ENCODE results near the gene KIAA1217.
"Not testable (repeated sequence)": the region's sequence is repeated elsewhere in the genome, so short reads cannot be mapped to it uniquely, and the experiment has no call there.

Gene KIAA1217

DNA sequence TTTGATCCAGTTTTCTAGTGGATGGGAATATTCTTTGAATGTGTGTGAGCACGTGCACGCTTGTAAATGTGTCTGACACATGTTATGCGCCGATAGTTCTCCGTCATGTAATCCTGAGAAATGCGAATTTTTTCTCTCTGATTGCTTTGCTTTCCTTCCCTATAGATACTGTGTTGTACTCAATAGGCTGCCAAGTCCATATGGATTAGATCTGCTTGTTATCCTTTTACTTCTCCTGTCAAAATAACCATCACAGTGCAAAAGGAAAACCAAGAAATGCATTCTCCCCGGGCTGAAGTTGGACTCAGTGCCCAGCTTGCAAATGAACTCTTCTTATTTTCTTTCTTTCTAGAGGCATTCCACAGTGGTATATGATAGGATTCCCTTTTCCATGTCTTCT lies 131.9 kb downstream of the KIAA1217 start:
- TF ChIP-seq POLR2AphosphoS5 (IDR thresholded peaks at IDR 0.05; ENCODE audit: low read depth, low read length) (no peak), POU2F2 (IDR thresholded peaks at IDR 0.05; ENCODE audit: low read depth, low read length) (no peak), TAF1 (IDR thresholded peaks at IDR 0.05; ENCODE audit: low read depth, low read length) (no peak), POLR2A (IDR thresholded peaks at IDR 0.05; ENCODE audit: low read depth, low read length) (no peak), PAX5 (IDR thresholded peaks at IDR 0.05; ENCODE audit: insufficient read depth, low read length, severe bottlenecking) (no peak), SPI1 (IDR thresholded peaks at IDR 0.05; ENCODE audit: low read depth, low read length) (no peak)
- no peak for FAIRE-seq

DNA sequence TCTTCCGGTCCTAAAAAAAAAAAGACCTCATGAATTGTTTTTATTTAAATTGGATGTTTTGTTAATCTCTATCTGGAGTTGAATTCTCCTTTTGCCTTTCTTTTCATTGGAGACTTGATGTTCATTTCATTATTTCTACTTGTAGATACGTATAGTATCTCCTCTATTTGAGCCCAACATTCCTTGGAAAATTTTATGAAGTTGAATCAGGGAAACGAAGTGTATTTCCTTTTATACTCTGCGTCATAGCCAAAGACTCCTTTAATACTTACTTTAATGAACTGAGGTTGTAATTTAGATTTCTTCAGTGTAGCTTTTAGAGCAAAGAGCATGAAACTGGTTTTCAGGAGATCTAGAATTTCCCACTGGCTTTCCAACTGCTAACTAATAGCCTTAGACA lies 132.4 kb downstream of the KIAA1217 start:
- TF ChIP-seq POLR2AphosphoS5 (IDR thresholded peaks at IDR 0.05; ENCODE audit: low read depth, low read length), result no peak
- TF ChIP-seq TAF1 (IDR thresholded peaks at IDR 0.05; ENCODE audit: low read depth, low read length), result no peak
- TF ChIP-seq PAX5 (IDR thresholded peaks at IDR 0.05; ENCODE audit: insufficient read depth, low read length, severe bottlenecking), result no peak
- no peak for TF ChIP-seq SPI1 (IDR thresholded peaks at IDR 0.05; ENCODE audit: low read depth, low read length)
- TF ChIP-seq POLR2A (IDR thresholded peaks at IDR 0.05; ENCODE audit: low read depth, low read length), result no peak
- TF ChIP-seq POU2F2 (IDR thresholded peaks at IDR 0.05; ENCODE audit: low read depth, low read length), result no peak
- no peak for DNase-seq (ENCODE audit: insufficient read length, low spot score)
- no peak for FAIRE-seq

More for the DNA sequence above, 131.9 kb downstream of the KIAA1217 start:
- no peak for DNase-seq (ENCODE audit: insufficient read length, low spot score)

DNA sequence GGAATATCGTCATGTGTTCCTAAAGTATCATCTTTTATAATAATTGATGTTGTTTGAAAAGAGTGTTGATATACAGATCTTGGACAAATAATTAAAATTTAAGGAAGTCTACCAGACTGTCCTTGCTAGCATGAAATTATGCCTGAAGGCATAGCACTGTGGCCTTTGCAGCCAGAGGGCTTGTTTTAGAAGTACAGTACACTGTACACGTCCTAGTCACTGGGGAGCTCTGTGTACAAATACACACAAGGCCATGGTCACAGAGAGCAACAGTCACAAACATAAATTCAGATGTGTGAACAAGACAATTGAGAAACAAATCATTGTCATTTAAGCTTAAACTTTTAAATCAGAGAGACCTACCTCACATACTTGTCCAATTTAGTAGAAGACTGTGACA lies 133.0 kb downstream of the KIAA1217 start:
- no peak for TF ChIP-seq POLR2A (IDR thresholded peaks at IDR 0.05; ENCODE audit: low read depth, low read length)
- no peak for TF ChIP-seq PAX5 (IDR thresholded peaks at IDR 0.05; ENCODE audit: insufficient read depth, low read length, severe bottlenecking)
- no peak for TF ChIP-seq TAF1 (IDR thresholded peaks at IDR 0.05; ENCODE audit: low read depth, low read length)
- no peak for TF ChIP-seq POLR2AphosphoS5 (IDR thresholded peaks at IDR 0.05; ENCODE audit: low read depth, low read length)
- no peak for TF ChIP-seq SPI1 (IDR thresholded peaks at IDR 0.05; ENCODE audit: low read depth, low read length)
- no peak for TF ChIP-seq POU2F2 (IDR thresholded peaks at IDR 0.05; ENCODE audit: low read depth, low read length)
- DNase-seq (ENCODE audit: insufficient read length, low spot score) (no peak), FAIRE-seq (no peak)

DNA sequence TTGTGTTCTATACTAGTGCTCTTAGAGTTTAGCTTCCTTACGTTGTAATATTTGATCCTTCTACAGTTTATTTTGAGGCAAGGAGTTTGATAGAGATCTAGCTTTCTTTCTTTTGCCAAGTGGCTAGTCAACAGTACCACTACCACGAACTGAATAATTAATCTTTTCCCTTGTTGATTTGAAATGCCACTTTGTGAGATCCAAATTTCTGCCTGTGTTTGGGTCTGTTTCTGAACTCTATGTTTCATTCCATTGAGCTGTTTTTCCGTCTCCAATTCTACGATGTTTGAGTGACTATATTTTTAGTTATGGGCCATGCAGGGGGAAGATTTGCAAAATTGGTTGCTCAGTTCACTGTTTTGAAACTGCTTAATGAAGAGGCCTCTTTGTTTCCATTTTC lies 134.7 kb downstream of the KIAA1217 start:
- FAIRE-seq (no peak), DNase-seq (ENCODE audit: insufficient read length, low spot score) (no peak)
- no peak for TF ChIP-seq SPI1 (IDR thresholded peaks at IDR 0.05; ENCODE audit: low read depth, low read length)
- no peak for TF ChIP-seq TAF1 (IDR thresholded peaks at IDR 0.05; ENCODE audit: low read depth, low read length)
- no peak for TF ChIP-seq POU2F2 (IDR thresholded peaks at IDR 0.05; ENCODE audit: low read depth, low read length)
- TF ChIP-seq PAX5 (IDR thresholded peaks at IDR 0.05; ENCODE audit: insufficient read depth, low read length, severe bottlenecking), result no peak
- TF ChIP-seq POLR2AphosphoS5 (IDR thresholded peaks at IDR 0.05; ENCODE audit: low read depth, low read length), result no peak
- TF ChIP-seq POLR2A (IDR thresholded peaks at IDR 0.05; ENCODE audit: low read depth, low read length), result no peak

DNA sequence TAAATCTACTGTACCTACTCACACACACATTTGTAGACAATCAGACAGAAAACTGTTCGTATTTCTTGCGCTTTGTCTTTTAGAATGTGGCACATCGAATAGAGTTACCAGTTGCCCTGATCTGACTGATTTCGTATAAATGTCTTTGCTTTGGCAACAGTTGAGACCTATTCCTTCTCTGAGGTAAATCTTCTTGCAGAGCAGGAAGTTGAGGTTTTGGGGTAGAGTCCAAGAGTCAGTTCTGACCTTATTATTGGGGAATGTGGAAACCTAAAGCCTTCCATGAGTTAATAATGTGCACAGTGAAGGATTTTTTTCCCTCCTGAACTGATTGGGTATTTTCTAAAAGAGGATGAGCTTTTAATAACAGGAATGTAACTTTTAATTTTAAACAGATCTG lies 135.3 kb downstream of the KIAA1217 start:
- no peak for TF ChIP-seq POLR2AphosphoS5 (IDR thresholded peaks at IDR 0.05; ENCODE audit: low read depth, low read length)
- TF ChIP-seq POU2F2 (IDR thresholded peaks at IDR 0.05; ENCODE audit: low read depth, low read length), result no peak
- TF ChIP-seq PAX5 (IDR thresholded peaks at IDR 0.05; ENCODE audit: insufficient read depth, low read length, severe bottlenecking), result no peak
- no peak for TF ChIP-seq TAF1 (IDR thresholded peaks at IDR 0.05; ENCODE audit: low read depth, low read length)
- DNase-seq (ENCODE audit: insufficient read length, low spot score), result no peak
- FAIRE-seq, result no peak

DNA sequence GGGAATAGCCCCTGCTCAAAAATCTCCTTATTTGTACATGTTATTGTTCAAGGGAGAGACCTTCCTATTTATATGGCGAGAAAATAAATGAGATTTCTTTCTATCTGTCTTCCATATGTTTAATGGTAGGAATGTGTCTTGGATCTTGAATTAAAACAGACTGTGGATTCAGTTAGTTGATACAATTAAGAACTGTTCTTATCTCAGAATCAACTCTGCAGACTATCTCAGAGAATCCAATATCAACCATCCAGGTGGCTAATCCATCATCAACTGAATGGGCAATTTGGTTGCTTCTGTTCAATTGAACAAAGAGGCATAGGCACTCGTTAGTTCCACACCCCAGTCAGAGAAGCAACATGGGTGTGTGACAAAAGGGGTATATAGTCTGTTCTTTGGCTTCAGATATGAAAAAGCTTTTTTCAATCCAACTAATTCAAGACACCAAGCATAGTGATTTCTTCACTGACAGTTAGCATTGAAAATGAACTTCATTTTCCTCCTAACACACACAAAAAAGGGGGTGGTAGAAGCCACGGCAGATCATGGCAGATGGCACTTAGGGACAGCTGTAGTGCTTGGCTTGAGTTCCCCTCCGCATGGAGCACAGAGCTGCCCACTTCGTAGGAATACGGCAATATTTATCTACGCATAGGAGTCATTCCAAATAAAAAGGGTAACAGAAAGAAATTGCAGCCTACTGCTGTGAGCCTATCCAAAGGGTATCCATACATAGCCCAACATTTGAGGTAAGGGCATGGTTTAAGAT lies 135.9 kb downstream of the KIAA1217 start:
- DNase-seq (ENCODE audit: insufficient read length, low spot score) (no peak), FAIRE-seq (no peak)
- TF ChIP-seq SPI1 (IDR thresholded peaks at IDR 0.05; ENCODE audit: low read depth, low read length) (no peak), POLR2A (IDR thresholded peaks at IDR 0.05; ENCODE audit: low read depth, low read length) (no peak), POU2F2 (IDR thresholded peaks at IDR 0.05; ENCODE audit: low read depth, low read length) (no peak), TAF1 (IDR thresholded peaks at IDR 0.05; ENCODE audit: low read depth, low read length) (no peak), POLR2AphosphoS5 (IDR thresholded peaks at IDR 0.05; ENCODE audit: low read depth, low read length) (no peak), PAX5 (IDR thresholded peaks at IDR 0.05; ENCODE audit: insufficient read depth, low read length, severe bottlenecking) (no peak)

DNA sequence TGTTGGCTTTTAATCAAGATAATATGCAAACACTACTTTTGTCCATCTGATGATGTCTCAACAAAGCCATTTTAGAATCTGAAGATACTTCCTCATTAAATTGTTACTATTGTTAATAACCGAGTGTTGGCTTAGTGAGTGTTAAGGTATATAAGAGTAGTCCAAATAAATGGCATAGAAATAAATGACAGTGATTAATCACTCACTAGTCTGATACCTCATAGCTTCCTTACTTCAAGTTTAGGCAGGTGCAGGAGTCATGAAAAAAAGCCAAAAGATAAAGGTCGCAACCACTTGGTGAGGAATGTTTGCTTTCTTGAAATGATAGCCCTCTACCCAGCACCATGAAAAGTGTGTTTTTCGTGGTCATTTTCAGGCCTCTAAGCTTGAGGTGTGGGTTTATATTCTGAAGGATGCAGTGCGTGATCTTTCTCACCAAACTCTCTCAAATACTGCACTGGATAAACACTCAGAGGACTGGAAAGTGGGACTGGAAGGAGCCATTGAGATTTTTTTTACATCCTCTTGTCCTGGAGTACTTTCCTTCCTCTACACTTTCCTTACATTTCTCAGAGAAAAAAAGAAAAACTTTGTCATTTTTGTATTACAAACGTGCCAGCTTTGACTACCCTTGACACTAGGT lies 138.1 kb downstream of the KIAA1217 start:
- FAIRE-seq, result no peak
- no peak for TF ChIP-seq POU2F2 (IDR thresholded peaks at IDR 0.05; ENCODE audit: low read depth, low read length)
- TF ChIP-seq TAF1 (IDR thresholded peaks at IDR 0.05; ENCODE audit: low read depth, low read length), result no peak
- TF ChIP-seq POLR2AphosphoS5 (IDR thresholded peaks at IDR 0.05; ENCODE audit: low read depth, low read length), result no peak
- no peak for DNase-seq (ENCODE audit: insufficient read length, low spot score)

DNA sequence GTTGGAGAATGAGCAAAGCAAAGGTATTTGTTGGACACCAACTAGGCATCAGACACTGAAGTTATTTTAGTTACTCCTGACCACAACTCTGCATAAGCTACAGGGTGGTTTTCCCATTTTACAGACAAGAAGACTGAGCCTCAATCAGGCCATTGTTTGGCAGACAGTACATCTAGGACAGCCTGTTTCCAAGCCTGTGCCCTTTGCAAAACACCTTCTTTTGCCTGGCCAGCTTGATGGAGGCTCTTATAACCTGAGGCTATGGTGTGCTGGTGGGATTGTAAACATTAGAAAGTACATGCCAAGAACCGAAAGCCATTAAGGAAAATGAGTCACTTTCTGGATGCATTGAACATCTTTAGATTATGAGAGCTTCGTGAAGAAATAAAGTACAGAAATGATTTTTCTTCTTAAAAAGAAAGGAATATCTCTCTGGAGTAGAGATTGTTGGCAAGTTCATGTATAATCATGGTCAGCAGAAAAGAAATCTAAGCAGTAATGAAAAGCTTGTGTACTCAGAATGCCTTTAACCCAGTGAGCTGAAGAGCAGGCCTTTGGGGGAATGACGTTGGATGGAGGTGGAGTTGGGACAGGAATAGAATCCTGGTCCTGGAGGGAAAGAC lies 140.6 kb downstream of the KIAA1217 start:
- FAIRE-seq (no peak), DNase-seq (ENCODE audit: insufficient read length, low spot score) (no peak)
- no peak for TF ChIP-seq TAF1 (IDR thresholded peaks at IDR 0.05; ENCODE audit: low read depth, low read length)
- TF ChIP-seq SPI1 (IDR thresholded peaks at IDR 0.05; ENCODE audit: low read depth, low read length), result no peak

DNA sequence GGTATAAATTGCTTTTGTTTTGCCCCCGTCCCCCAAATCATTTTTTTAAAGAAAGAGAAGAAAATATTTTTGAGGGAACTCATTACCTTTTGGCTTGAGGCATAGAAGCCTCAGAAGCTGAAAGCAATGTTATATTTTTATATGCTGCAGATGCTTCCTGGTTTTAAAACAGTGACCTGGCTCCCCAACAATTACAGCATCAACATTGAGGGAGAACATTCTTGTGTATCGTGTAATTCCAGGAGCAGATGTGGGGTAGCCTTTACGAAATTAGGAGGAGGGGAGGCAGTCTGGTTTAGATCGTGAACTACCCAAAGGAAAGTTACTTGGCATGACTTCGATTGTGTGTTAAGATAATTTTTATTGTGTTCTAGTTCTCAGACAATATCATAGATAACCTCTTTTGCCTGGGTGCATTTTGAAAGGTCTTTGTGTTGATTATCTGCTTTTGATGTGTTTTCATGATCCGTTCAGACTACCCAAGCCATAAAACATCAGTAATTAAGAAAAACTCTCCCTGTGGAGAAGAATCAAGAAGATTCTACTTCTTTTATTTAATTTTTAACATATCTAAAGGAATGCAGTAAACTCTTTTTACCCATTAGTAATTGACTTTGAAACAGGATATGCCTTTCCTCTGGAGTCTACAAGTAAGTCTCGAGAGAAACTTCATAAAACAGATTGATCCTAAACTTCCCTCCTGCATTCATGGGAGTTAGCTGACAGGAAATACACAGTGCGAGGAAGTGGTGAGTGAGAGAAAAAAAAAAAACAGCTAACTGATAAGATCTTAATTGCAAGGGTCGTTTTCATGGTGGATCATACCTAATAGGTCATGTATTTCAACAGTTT lies 141.4 kb downstream of the KIAA1217 start:
- no peak for FAIRE-seq
- no peak for DNase-seq (ENCODE audit: insufficient read length, low spot score)
- TF ChIP-seq POLR2A (IDR thresholded peaks at IDR 0.05; ENCODE audit: low read depth, low read length) (no peak), POLR2AphosphoS5 (IDR thresholded peaks at IDR 0.05; ENCODE audit: low read depth, low read length) (no peak), TAF1 (IDR thresholded peaks at IDR 0.05; ENCODE audit: low read depth, low read length) (no peak), SPI1 (IDR thresholded peaks at IDR 0.05; ENCODE audit: low read depth, low read length) (no peak), POU2F2 (IDR thresholded peaks at IDR 0.05; ENCODE audit: low read depth, low read length) (no peak), PAX5 (IDR thresholded peaks at IDR 0.05; ENCODE audit: insufficient read depth, low read length, severe bottlenecking) (no peak)

DNA sequence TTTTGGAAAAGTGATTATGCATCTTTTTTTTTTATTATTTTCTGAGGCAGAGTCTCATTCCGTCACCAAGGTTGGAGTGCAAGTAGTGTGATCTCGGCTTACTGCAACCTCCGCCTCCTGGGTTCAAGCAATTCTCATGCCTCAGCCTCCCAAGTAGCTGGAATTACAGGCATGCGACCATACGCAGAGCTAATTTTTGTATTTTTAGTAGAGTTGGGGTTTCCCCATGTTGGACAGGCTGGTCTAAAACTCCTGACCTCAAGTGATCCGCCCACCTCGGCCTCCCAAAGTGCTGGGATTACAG lies 141.9 kb downstream of the KIAA1217 start:
- not testable (repeated sequence) for FAIRE-seq; DNase-seq (ENCODE audit: insufficient read length, low spot score)

Measured in GM12891 (cell line).